Limb (tissue), 2 donors: ENCODE data around the gene SLC10A6.

Source experiments
- DNase-seq, 2 donors: peaks; one replicate each; pipeline ENCODE4 v3.0.0-alpha.2; 2016; ENCODE audit errors: extremely low spot score in 2 of 2

SLC10A6 gene

GRCh38 chr4:86847571-86847970 is 1.6 kb downstream of the SLC10A6 start:
- peak in 1 of 2 donors; percentile 29 for DNase-seq

- no peak for DNase-seq
Measured at GRCh38 chr4:86846921-86847320, 2.3 kb downstream of the SLC10A6 start.

DNA sequence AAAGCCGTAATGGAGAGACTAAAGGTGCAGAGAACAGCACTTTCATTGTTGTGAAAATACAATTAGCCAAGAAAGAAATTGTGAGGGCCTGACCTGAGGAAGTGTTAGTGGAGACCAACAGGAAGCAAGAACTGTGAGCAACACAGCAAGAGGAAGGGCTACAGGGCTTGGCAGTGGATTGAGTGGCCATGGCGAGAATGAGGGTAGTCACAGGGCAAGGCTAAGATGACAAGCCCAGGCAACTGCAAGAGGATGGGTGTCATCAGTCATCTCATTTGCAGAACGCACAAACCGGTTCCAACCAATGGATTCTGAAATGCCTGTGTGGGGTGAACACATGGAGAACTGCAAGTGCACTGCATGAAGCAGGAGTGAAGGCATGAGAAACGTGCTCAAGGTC is 3.6 kb downstream of the SLC10A6 start:
- no peak for DNase-seq

GRCh38 chr4:86841309-86841708 is 7.9 kb downstream of the SLC10A6 start:
- no peak for DNase-seq

- no peak for DNase-seq
Measured at GRCh38 chr4:86840858-86841257, 8.3 kb downstream of the SLC10A6 start.

GRCh38 chr4:86837691-86838503 is 11.3 kb downstream of the SLC10A6 start:
- DNase-seq, result no peak

DNA sequence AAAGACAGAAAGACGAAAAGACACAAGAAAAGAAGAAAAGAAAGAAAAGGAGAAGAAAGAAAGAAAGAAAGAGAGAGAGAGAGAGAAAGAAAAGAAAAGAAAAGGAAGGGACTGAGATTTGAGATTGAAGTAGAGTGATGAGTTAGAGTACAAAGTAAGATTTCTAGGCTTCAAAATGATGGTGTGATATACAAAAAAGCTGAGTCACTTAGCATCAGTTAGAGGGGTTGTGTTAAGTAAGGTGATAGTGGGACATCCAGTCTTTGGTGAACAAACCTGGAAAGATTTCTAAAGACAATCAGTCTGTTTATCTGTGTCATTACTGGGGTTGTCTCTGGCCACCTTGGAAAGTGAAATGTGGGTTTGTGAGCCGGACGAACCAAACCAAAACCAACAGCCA is 13.5 kb downstream of the SLC10A6 start:
- no peak for DNase-seq

DNA sequence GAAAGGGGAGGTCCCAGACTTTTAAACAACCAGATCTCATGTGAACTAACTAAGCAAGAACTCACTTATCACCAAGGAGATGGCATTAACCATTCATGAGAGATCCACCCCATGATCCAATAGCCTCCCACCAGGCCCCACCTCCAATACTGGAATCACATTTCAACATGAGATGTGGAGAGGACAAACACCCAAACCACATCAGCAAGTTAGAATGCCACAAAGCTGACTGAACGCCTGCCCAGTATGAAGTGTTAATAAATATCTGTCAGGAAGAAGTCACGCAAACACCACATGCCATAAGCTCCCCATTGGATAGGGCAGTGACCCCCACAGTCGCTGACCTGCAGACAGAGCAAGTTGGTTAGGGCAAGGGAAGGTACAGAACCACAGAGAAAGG is 14.3 kb downstream of the SLC10A6 start:
- DNase-seq, result no peak

DNA sequence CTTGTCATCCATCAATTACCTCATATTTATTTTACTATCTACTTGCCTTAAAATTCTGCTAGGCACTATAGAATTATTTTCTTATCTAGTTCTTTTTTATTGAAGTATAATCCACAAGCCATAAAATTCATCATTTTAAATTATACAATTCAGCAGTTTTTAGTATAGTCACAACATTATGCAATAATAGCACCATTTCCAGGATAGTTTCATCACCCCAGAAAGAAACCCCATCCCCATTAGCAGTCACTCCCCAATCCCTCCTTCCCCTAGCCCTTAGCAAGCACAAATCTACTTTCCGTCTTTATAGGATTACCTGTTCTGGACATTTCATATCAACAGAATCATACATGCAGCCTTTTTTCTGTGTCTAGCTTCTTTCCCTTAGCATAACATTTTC is 15.6 kb downstream of the SLC10A6 start:
- DNase-seq, result no peak

DNA sequence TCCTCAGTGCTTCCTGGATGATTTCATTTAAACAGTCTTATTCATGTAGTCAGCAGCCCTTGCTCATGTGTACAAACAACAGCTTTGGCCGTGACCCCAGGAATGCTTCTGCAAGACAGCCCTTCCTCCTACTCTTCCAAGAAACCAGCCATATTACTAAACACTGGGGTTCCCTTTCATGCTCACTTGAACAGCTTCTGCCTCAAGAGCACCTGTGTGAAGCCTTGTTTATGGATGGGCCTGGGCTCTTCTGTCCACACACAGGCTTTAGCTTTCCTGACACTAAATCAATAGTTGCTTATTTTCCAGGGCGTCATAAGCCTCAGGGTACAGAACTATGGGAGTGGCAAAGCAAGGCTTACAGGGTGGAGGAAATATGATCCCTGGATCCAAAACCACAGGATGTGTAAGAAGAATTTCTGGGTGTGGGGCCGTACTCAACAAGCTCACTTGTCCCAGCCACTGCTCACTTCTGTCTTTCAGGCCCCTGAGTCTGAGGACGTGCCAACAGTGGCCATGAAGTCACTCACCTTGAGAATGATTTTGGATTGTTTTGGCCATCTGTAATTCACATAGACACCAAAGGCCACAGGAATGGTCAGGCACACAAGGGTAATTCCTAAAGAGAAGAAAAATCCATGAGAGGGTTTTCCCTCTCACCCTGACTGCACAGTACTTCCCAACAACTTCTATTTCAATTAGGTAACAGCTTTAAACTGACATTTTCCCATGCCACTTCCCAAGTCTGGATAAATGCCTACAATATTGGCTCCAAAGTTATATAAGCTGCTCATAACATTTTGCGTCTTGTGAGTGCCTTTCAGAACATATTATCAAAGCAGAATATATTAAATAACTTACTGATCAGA is 17.7 kb downstream of the SLC10A6 start:
- no peak for DNase-seq

DNA sequence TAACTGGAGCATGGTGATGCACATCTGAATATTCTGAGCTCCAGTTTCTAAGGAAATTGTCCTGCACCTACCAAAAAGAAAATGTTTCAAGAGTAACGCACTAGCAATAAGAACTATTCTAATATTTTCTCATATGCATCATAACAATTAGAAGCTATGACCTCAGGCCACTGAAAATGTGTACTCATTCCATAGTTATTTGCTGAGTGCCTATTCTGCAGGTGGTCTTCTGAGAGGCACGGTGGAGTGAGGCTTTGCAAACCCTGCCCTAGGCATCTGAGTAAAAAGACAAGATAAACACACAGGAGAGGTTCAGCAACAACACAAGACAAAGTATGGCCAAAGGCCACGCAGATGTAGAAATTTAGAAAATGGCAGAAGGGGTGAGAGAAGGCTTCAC is 23.7 kb downstream of the SLC10A6 start:
- no peak for DNase-seq

- no peak for DNase-seq
Measured at GRCh38 chr4:86822136-86822535, 27.0 kb downstream of the SLC10A6 start.

- no peak for DNase-seq
Measured at GRCh38 chr4:86821151-86821550, 28.0 kb downstream of the SLC10A6 start.

GRCh38 chr4:86819561-86819960 is 29.6 kb downstream of the SLC10A6 start:
- DNase-seq, result no peak

DNA sequence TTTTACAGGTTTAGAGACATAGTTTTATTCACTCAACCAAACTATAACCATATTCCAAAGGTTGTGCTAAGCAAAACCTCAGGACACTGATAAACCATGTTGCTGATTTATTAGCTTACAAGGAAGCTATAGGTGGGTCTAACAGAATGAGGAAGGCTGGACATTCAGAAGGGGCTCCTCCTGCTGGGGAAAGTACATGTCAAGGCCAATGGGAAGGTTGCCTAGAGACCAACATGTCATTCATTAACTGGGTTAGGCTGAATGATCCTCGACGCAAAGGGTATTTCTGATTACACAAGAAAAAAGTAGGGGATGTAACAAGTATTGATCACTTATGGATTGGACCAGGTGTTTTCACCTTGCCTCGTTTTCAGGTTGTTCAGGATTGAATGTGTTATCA is 30.3 kb downstream of the SLC10A6 start:
- DNase-seq, result no peak

DNA sequence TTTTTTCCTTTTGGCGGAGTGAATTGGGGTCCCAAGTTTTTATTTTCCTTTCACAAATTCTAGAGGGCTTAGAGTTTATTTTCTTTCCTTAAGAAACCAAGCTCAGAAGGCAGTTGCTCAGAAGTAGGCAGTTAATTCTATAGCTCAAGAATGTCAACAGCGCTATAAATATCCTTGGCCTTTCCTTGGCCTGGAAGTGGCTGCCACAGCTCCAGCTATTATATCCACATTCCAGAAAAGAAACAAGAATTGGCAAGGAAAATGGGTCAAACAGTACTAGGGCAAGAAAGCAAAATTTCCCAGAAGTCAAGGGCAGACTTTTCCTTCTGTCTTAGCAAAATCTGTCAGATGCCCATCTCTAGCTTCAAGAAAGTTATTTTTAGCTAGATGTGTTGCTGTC is 31.0 kb downstream of the SLC10A6 start:
- DNase-seq, result peak in 1 of 2 donors; percentile 24

DNA sequence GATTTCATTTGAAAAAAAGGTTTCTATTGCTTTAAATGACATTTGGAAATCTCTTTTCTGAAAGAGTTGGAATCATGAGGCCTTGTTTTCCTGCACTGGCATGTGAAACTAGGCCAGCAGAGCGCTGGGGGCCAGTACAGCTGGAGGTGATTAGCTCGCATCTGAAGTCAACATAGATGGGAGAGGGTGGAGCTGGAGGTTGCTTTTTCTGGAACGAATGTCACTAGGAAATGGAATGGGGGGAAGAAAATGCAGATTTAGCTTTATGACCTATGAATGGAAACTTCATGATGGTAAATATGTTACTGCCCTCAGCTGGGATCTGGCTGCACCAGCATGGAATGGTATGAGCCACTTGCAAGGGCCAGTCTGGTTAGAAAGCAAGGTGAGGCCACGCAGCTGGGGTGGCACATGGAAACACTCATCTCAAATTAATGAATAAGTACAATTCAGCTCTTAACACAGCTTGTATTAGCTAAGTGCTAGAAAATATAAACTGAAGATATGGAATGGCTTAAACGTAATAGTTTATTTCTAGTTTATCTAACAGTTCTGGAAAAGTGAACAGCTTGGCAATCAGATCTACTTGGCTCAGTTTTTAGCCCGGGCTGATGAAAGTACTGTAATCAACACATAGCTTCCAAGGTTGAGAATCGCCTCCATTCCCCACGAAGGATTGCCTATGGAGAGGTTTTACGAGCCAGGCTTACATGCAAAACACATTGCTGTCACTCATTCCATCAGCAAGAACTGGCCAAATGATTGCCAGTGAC is 32.5 kb downstream of the SLC10A6 start:
- DNase-seq, result peak; percentile 48 to 67

GRCh38 chr4:86815653-86816052 is 33.5 kb downstream of the SLC10A6 start:
- DNase-seq, result no peak

DNA sequence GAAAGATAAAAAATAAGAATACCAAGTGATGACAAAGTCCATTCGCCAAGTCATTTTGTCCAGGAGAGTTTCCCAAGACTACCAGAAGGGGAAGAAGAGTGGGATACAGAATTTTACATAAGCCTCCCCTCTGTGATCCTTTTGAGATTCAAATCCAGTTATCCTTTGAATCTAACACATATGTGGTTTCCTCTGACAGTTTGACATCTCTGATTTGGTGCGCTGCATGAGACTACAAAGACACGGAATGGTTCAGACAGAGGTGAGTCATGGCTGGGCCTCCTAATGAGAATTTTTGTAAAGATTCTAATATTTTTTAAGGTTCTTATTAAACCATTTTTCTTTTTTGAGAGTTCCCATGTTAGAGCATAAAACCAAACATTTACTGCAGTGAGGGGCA is 38.3 kb downstream of the SLC10A6 start:
- DNase-seq, result no peak

GRCh38 chr4:86809809-86810208 is 39.4 kb downstream of the SLC10A6 start:
- no peak for DNase-seq

GRCh38 chr4:86791126-86791525 is 58.1 kb downstream of the SLC10A6 start:
- DNase-seq, result no peak

- DNase-seq, result no peak
Measured at GRCh38 chr4:86788826-86789225, 60.4 kb downstream of the SLC10A6 start.
